DOHH2 (cell line): ENCODE data around the gene APAF1.

ENCODE experiments used
- H3F3A ChIP-seq: fragments of 200-600 bp; sonication (generic), shearing (Covaris generic); 2 replicates; pipeline ENCODE4 v1.6.0; 2016; ENCODE audit warnings: antibody characterized with exemption, mild to moderate bottlenecking; ENCODE audit not compliant: control insufficient read depth, insufficient read depth
- H3K27ac ChIP-seq: fragments of 200-600 bp; sonication (generic); 2 replicates; pipeline ENCODE4 v1.5.1; 2014; ENCODE audit warnings: low read depth, mild to moderate bottlenecking, low read length, moderate library complexity
- H3K27me3 ChIP-seq: fragments of 200-600 bp; sonication (generic); 2 replicates; pipeline ENCODE4 v1.6.1; 2014; ENCODE audit warnings: mild to moderate bottlenecking, low read length, mixed read lengths; ENCODE audit not compliant: control insufficient read depth
- H3K36me3 ChIP-seq: fragments of 200-600 bp; sonication (generic); 2 replicates; pipeline ENCODE4 v1.6.1; 2014; ENCODE audit warnings: mild to moderate bottlenecking, low read length, moderate library complexity, mixed read lengths; ENCODE audit not compliant: control insufficient read depth
- H3K4me1 ChIP-seq: fragments of 200-600 bp; sonication (generic); 2 replicates; pipeline ENCODE4 v1.6.1; 2014; ENCODE audit warnings: mild to moderate bottlenecking, low read length, mixed read lengths; ENCODE audit not compliant: control insufficient read depth
- H3K4me2 ChIP-seq: fragments of 200-600 bp; sonication (generic); 2 replicates; pipeline ENCODE4 v1.6.0; 2014; ENCODE audit warnings: mild to moderate bottlenecking, low read length, moderate library complexity
- H3K4me3 ChIP-seq: fragments of 200-600 bp; sonication (generic); 2 replicates; pipeline ENCODE4 v1.5.1; 2014; ENCODE audit warnings: mild to moderate bottlenecking, low read length, mixed read lengths
- H3K79me2 ChIP-seq: fragments of 200-600 bp; sonication (generic); 2 replicates; pipeline ENCODE4 v1.6.1; 2014; ENCODE audit warnings: mild to moderate bottlenecking, low read length, mixed read lengths; ENCODE audit not compliant: control insufficient read depth
- H3K9me2 ChIP-seq: fragments of 200-600 bp; sonication (generic); replicated peaks from 2 replicates; pipeline ENCODE4 v1.6.1; 2014; ENCODE audit warnings: mild to moderate bottlenecking, low read length, mixed read lengths; ENCODE audit not compliant: control insufficient read depth
- H3K9me3 ChIP-seq: fragments of 200-600 bp; sonication (generic); 2 replicates; pipeline ENCODE4 v1.6.1; 2014; ENCODE audit warnings: antibody characterized with exemption, low read length, mixed read lengths; ENCODE audit not compliant: control insufficient read depth, insufficient read depth
- H4K20me1 ChIP-seq: fragments of 200-600 bp; sonication (generic); 2 replicates; pipeline ENCODE4 v1.6.0; 2014; ENCODE audit warnings: low read depth, mild to moderate bottlenecking, antibody characterized with exemption, low read length, moderate library complexity; ENCODE audit not compliant: control insufficient read depth, insufficient read depth
- EZH2phosphoT487 ChIP-seq: fragments of 200-600 bp; sonication (generic); IDR thresholded peaks from 2 replicates; pipeline ENCODE4 v1.6.1; 2017; ENCODE audit warnings: borderline replicate concordance, mild to moderate bottlenecking, antibody characterized with exemption, low read length, moderate library complexity, mixed read lengths
- TF ChIP-seq, protein P1 (sequence below): fragments of 200-600 bp; sonication (generic); IDR thresholded peaks from one replicate; pipeline ENCODE4 v1.5.1; 2014; ENCODE audit warnings: antibody characterized with exemption, mild to moderate bottlenecking, low read depth, low read length; ENCODE audit not compliant: poor library complexity, severe bottlenecking

The APAF1 gene

GRCh38 chr12:98606359-98606988 is 38.6 kb upstream of the APAF1 start:
- Histone ChIP-seq H3K36me3 (peaks cover 29% of the 10 kb centered on the region), H3F3A (peaks cover 44% of the 10 kb centered on the region), H3K4me3 (no peak overlapping the region), H3K27ac (no peak overlapping the region), H3K9me3 (no peaks in the 10 kb centered on the region), H3K27me3 (no peaks in the 10 kb centered on the region), H4K20me1 (no peaks in the 10 kb centered on the region), H3K9me2 (no peaks in the 10 kb centered on the region), H3K79me2 (no peaks in the 10 kb centered on the region), H3K4me2 (no peak overlapping the region), H3K4me1 (no peaks in the 10 kb centered on the region)
- TF ChIP-seq, protein P1, sequence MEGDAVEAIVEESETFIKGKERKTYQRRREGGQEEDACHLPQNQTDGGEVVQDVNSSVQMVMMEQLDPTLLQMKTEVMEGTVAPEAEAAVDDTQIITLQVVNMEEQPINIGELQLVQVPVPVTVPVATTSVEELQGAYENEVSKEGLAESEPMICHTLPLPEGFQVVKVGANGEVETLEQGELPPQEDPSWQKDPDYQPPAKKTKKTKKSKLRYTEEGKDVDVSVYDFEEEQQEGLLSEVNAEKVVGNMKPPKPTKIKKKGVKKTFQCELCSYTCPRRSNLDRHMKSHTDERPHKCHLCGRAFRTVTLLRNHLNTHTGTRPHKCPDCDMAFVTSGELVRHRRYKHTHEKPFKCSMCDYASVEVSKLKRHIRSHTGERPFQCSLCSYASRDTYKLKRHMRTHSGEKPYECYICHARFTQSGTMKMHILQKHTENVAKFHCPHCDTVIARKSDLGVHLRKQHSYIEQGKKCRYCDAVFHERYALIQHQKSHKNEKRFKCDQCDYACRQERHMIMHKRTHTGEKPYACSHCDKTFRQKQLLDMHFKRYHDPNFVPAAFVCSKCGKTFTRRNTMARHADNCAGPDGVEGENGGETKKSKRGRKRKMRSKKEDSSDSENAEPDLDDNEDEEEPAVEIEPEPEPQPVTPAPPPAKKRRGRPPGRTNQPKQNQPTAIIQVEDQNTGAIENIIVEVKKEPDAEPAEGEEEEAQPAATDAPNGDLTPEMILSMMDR, result no peak
- TF ChIP-seq EZH2phosphoT487, result no peak

GRCh38 chr12:98610596-98610995 is 34.5 kb upstream of the APAF1 start:
- no peak overlapping the region for H3K4me3 ChIP-seq
- H3K27me3 ChIP-seq, result no peaks in the 10 kb centered on the region
- no peaks in the 10 kb centered on the region for H3K9me3 ChIP-seq
- no peak for TF ChIP-seq EZH2phosphoT487
- TF ChIP-seq, protein P1, result no peak
- peaks cover 18% of the 10 kb centered on the region for H3K4me1 ChIP-seq
- H3F3A ChIP-seq, result peaks cover 21% of the 10 kb centered on the region
- H4K20me1 ChIP-seq, result no peaks in the 10 kb centered on the region
- no peak overlapping the region for H3K27ac ChIP-seq
- no peaks in the 10 kb centered on the region for H3K9me2 ChIP-seq
- no peaks in the 10 kb centered on the region for H3K79me2 ChIP-seq
- H3K4me2 ChIP-seq, result no peak overlapping the region
- H3K36me3 ChIP-seq, result peaks cover 6% of the 10 kb centered on the region; the same call in 1 of the 2 replicates

- Histone ChIP-seq H3K27ac (peak overlapping the region; percentile 66), H3F3A (peaks cover 14% of the 10 kb centered on the region), H3K27me3 (no peaks in the 10 kb centered on the region), H3K4me1 (peaks cover 18% of the 10 kb centered on the region), H3K79me2 (no peaks in the 10 kb centered on the region), H3K36me3 (peaks cover 6% of the 10 kb centered on the region; the same call in 1 of the 2 replicates), H3K9me3 (no peaks in the 10 kb centered on the region), H3K9me2 (no peaks in the 10 kb centered on the region), H4K20me1 (no peaks in the 10 kb centered on the region), H3K4me3 (peak overlapping the region; percentile 49), H3K4me2 (peak overlapping the region; percentile 57)
- no peak for TF ChIP-seq EZH2phosphoT487
- TF ChIP-seq, protein P1, result no peak
Observed at GRCh38 chr12:98612696-98613334, 32.3 kb upstream of the APAF1 start.
